ENCODE results near the gene STARD9. TPM values are rescaled to one million over a fixed set of nuclear protein-coding genes. Genes with fewer than 3 reads are reported as not detected.
"Not testable (repeated sequence)": the region's sequence is repeated elsewhere in the genome, so short reads cannot be mapped to it uniquely, and the experiment has no call there.

STARD9 gene
- total and polyA plus RNA-seq, 2 experiments from 2014 or later, result 2.0 to 5.5 TPM

DNA sequence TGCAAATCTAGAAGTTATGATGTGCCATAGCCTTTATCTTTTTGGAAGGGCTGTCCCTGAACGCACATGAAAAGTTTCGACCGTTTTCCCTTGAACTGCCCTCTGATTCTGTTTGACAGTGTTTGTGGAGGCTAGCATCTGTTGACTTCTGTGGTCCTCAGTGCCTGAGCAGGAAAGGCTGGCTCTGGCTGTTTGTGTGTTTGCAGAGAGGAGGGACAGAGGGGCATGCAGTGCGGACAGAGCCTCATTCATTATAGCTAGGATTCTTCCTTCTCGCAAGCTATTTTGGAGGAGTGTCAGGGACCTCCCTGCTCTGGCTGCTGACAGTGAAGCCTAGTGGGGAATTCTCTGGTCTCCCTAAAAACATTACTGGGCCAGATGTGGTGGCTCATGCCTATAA lies 97.0 kb downstream of the STARD9 start:
- H3K27ac ChIP-seq, result no peak overlapping the region
- H3K4me1 ChIP-seq (ENCODE audit: low read depth), result no peaks in the 10 kb centered on the region
- no peak overlapping the region for H3K4me3 ChIP-seq
- H3K36me3 ChIP-seq, result no peaks in the 10 kb centered on the region
- TF ChIP-seq, protein P1, sequence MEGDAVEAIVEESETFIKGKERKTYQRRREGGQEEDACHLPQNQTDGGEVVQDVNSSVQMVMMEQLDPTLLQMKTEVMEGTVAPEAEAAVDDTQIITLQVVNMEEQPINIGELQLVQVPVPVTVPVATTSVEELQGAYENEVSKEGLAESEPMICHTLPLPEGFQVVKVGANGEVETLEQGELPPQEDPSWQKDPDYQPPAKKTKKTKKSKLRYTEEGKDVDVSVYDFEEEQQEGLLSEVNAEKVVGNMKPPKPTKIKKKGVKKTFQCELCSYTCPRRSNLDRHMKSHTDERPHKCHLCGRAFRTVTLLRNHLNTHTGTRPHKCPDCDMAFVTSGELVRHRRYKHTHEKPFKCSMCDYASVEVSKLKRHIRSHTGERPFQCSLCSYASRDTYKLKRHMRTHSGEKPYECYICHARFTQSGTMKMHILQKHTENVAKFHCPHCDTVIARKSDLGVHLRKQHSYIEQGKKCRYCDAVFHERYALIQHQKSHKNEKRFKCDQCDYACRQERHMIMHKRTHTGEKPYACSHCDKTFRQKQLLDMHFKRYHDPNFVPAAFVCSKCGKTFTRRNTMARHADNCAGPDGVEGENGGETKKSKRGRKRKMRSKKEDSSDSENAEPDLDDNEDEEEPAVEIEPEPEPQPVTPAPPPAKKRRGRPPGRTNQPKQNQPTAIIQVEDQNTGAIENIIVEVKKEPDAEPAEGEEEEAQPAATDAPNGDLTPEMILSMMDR (IDR thresholded peaks at IDR 0.05; ENCODE audit: low read depth, low read length), result no peak
- H3K9me3 ChIP-seq (ENCODE audit: low read depth), result no peaks in the 10 kb centered on the region
- no peaks in the 10 kb centered on the region for H3K27me3 ChIP-seq
- no peak for DNase-seq (ENCODE audit: low read depth in 1 of 2, low spot score in 1 of 2)

DNA sequence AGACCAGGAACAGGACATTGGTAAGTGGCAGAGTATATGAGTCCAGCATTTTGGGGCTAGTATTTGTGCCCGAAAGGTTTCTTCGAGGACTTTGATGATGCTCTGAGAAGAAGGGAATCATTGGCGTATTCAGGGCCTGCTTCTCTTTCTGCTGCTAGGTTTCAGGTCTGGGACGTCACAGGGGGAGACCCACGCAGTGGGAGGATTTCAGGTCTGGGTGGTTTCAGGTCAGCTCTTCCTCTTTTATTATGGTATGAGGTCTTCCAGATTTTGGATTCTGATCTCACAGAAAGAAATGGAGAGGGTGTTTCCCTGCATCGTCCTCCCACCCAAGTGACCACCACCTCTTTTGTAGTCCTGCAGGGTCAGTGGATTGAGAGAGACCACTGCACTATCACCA lies 99.1 kb downstream of the STARD9 start:
- H3K4me1 ChIP-seq (ENCODE audit: low read depth), result no peaks in the 10 kb centered on the region
- H3K4me3 ChIP-seq, result no peak overlapping the region
- H3K36me3 ChIP-seq, result no peaks in the 10 kb centered on the region
- TF ChIP-seq, protein P1 (IDR thresholded peaks at IDR 0.05; ENCODE audit: low read depth, low read length), result no peak
- no peaks in the 10 kb centered on the region for H3K9me3 ChIP-seq (ENCODE audit: low read depth)
- DNase-seq (ENCODE audit: low read depth in 1 of 2, low spot score in 1 of 2), result no peak
- no peak overlapping the region for H3K27ac ChIP-seq
- no peaks in the 10 kb centered on the region for H3K27me3 ChIP-seq

DNA sequence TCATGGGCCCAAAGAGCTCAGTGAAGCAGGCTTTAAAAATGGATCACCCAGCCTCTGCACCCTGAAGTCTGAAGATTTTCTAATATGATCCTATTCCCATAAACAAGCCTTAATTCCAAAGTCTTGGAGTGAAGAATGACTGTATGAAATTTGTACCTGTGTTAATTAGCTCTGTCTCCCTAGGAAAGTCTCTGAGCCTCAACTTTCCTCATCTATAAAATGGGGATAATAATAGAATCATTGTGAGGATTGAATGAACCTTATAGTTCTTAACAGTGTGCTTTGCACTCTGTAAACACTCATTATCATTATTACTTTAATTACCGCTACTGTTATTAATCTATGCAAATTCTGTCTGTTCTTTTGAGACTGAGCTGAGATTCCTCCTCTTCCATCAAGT lies 99.6 kb downstream of the STARD9 start:
- H3K4me3 ChIP-seq, result no peak overlapping the region
- no peak overlapping the region for H3K27ac ChIP-seq
- H3K4me1 ChIP-seq (ENCODE audit: low read depth), result no peaks in the 10 kb centered on the region
- no peaks in the 10 kb centered on the region for H3K9me3 ChIP-seq (ENCODE audit: low read depth)
- no peaks in the 10 kb centered on the region for H3K27me3 ChIP-seq
- H3K36me3 ChIP-seq, result no peaks in the 10 kb centered on the region
- TF ChIP-seq, protein P1 (IDR thresholded peaks at IDR 0.05; ENCODE audit: low read depth, low read length), result no peak
- DNase-seq (ENCODE audit: low read depth in 1 of 2, low spot score in 1 of 2), result no peak

DNA sequence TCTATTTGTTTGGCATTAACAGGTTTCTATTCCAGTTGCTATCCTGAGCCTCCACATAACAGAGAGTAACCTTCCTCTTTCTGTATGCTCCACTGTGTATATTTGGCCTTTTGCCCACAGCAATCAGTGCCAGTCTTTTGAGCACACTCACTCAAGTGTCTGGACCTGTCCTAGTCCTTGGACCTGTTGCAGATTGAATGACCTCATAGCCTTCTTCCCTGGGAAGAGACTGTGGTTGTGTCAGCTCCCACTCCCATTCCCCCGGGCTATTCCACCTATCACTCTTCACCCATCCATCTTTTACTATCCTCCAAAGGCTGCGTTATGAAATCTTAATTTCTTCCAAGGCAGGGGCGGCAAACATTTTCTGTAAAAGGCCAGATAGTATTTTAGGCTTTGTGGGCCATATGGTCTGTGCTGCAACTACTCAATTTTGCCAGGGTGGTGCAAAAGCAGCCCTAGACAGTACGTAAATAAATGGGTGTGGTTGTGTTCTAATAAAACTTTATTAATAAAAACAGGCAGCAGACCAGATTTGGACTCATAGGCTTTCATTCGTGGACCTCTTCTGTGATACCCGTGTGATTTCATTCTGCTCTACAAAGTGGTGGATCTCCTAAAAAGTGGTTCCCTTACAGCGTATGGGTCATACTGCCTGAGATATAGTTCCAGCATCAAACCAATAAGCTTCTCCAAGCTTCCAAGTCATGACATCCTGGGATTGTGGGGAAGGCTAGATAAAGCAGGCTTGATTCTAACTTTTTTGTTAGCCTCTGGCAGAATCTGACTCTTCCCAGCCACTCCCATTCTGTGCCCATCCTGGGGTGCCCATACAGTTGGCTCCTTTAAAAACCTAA lies 104.1 kb downstream of the STARD9 start:
- Histone ChIP-seq H3K4me3 (no peak overlapping the region), H3K27me3 (no peaks in the 10 kb centered on the region), H3K27ac (no peak overlapping the region), H3K4me1 (ENCODE audit: low read depth) (no peaks in the 10 kb centered on the region), H3K36me3 (no peaks in the 10 kb centered on the region), H3K9me3 (ENCODE audit: low read depth) (no peaks in the 10 kb centered on the region)
- TF ChIP-seq, protein P1 (IDR thresholded peaks at IDR 0.05; ENCODE audit: low read depth, low read length), result no peak
- DNase-seq (ENCODE audit: low read depth in 1 of 2, low spot score in 1 of 2), result no peak

DNA sequence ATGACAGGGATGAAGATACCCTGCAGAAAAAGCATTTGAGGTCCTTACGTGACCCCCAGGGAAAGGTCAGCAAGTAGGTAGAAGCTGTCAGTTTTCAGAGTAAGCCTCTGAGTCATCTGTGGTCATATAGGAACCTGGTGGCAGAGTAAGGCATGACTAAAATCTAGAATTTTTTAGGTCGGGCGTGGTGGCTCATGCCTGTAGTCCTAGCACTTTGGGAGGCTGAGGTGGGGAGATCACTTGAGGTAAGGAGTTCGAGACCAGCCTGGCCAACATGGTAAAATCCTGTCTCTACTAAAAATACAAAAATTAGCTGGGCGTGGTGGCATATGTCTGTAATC lies 104.7 kb downstream of the STARD9 start:
- H3K36me3 ChIP-seq, result not testable (repeated sequence)

DNA sequence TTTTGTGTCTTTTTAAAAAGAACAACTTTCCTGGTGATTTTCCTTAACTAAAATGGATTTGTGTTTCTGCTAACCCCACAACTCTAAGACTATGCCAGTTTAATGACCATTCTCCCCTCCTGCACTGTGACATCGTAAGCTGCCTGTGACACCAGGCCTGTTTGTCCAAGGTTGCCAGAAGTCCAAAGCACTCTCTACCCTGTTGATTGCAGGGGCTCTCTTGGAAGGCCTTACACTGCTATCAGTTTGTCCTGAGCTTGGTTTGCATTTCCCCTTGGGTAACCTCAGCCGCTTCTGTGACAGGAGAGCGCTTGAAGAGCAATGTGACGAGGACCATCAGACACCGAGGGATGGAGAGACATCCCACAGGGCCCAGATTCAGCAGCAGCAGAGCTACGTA lies 105.7 kb downstream of the STARD9 start:
- no peak for DNase-seq (ENCODE audit: low read depth in 1 of 2, low spot score in 1 of 2)
- no peak overlapping the region for H3K4me3 ChIP-seq
- H3K9me3 ChIP-seq (ENCODE audit: low read depth), result no peaks in the 10 kb centered on the region
- H3K36me3 ChIP-seq, result no peaks in the 10 kb centered on the region
- H3K27me3 ChIP-seq, result no peaks in the 10 kb centered on the region
- no peaks in the 10 kb centered on the region for H3K4me1 ChIP-seq (ENCODE audit: low read depth)
- H3K27ac ChIP-seq, result no peak overlapping the region
- TF ChIP-seq, protein P1 (IDR thresholded peaks at IDR 0.05; ENCODE audit: low read depth, low read length), result no peak

More for the DNA sequence above, 104.7 kb downstream of the STARD9 start:
- H3K27me3 ChIP-seq; H3K27ac ChIP-seq; DNase-seq (ENCODE audit: low read depth in 1 of 2, low spot score in 1 of 2); H3K4me3 ChIP-seq; H3K4me1 ChIP-seq (ENCODE audit: low read depth); H3K9me3 ChIP-seq (ENCODE audit: low read depth): not testable (repeated sequence)
